Fibroblast of peridontal ligament (primary cell): ENCODE data around the gene SLC16A1.
A peak's percentile ranks its signal among the peaks of the same experiment; 100 is the strongest.
"Not testable (repeated sequence)": the region's sequence is repeated elsewhere in the genome, so short reads cannot be mapped to it uniquely, and the experiment has no call there.

Source experiments
- DNase-seq: peaks from one replicate; pipeline ENCODE4 v3.0.0-alpha.2; 2010; ENCODE audit errors: extremely low read depth

SLC16A1 gene

GRCh38 chr1:112971006-112971405 is 15.0 kb upstream of the SLC16A1 start:
- DNase-seq: peak; percentile 27

- DNase-seq: no peak
Observed at GRCh38 chr1:112964347-112964746, 8.4 kb upstream of the SLC16A1 start.

GRCh38 chr1:112961072-112961471 is 5.1 kb upstream of the SLC16A1 start:
- DNase-seq: no peak

GRCh38 chr1:112960384-112960783 is 4.4 kb upstream of the SLC16A1 start:
- no peak for DNase-seq

- DNase-seq: not testable (repeated sequence)
Observed at GRCh38 chr1:112958236-112958635, 2.2 kb upstream of the SLC16A1 start.

- peak; percentile 95 for DNase-seq
Observed at GRCh38 chr1:112957133-112957812, 1.3 kb upstream of the SLC16A1 start.

GRCh38 chr1:112956544-112957132 is 642 bp upstream of the SLC16A1 start:
- no peak for DNase-seq

- peak; percentile 62 for DNase-seq
Observed at GRCh38 chr1:112954945-112955772, 837 bp downstream of the SLC16A1 start.

- no peak for DNase-seq
Observed at GRCh38 chr1:112954017-112954650, 1.9 kb downstream of the SLC16A1 start.

- DNase-seq: no peak
Observed at GRCh38 chr1:112950426-112950825, 5.6 kb downstream of the SLC16A1 start.

GRCh38 chr1:112946683-112947082 is 9.3 kb downstream of the SLC16A1 start:
- DNase-seq: no peak

- no peak for DNase-seq
Observed at GRCh38 chr1:112939810-112940209, 16.2 kb downstream of the SLC16A1 start.

GRCh38 chr1:112938210-112938609 is 17.8 kb downstream of the SLC16A1 start:
- DNase-seq: peak; percentile 62

- DNase-seq: no peak
Observed at GRCh38 chr1:112937495-112937894, 18.5 kb downstream of the SLC16A1 start.

- no peak for DNase-seq
Observed at GRCh38 chr1:112937070-112937469, 18.9 kb downstream of the SLC16A1 start.

- peak; percentile 68 for DNase-seq
Observed at GRCh38 chr1:112935461-112936111, 20.4 kb downstream of the SLC16A1 start.

- DNase-seq: peak; percentile 28
Observed at GRCh38 chr1:112934577-112934976, 21.4 kb downstream of the SLC16A1 start.

- no peak for DNase-seq
Observed at GRCh38 chr1:112933820-112934571, 22.0 kb downstream of the SLC16A1 start.

- no peak for DNase-seq
Observed at GRCh38 chr1:112929979-112930378, 26.0 kb downstream of the SLC16A1 start.

- no peak for DNase-seq
Observed at GRCh38 chr1:112927462-112927990, 28.5 kb downstream of the SLC16A1 start.

GRCh38 chr1:112926858-112927257 is 29.1 kb downstream of the SLC16A1 start:
- no peak for DNase-seq
